Trophoblast cell (in vitro differentiated cells and primary cell): ENCODE results near the gene TLL1.

ENCODE experiments used
- DNase-seq, 2 donors: peaks; one replicate each; pipeline ENCODE4 v3.0.0-alpha.2; 2016
- H2AFZ ChIP-seq: 2 replicates; pipeline ENCODE4 v1.6.1; 2013; ENCODE audit warnings: low read length, moderate library complexity, mild to moderate bottlenecking; ENCODE audit not compliant: insufficient read depth, poor library complexity
- H2AK5ac ChIP-seq: 2 replicates; pipeline ENCODE4 v1.6.1; 2013; ENCODE audit warnings: mild to moderate bottlenecking, low read length
- H2BK120ac ChIP-seq: 2 replicates; pipeline ENCODE4 v1.6.1; 2013; ENCODE audit warnings: low read length, mild to moderate bottlenecking, moderate library complexity; ENCODE audit not compliant: insufficient read depth, poor library complexity
- H2BK12ac ChIP-seq: 2 replicates; pipeline ENCODE4 v1.6.1; 2013; ENCODE audit warnings: mild to moderate bottlenecking, low read length, moderate library complexity
- H2BK5ac ChIP-seq: 2 replicates; pipeline ENCODE4 v1.6.1; 2013; ENCODE audit warnings: low read length, low read depth, moderate library complexity, mild to moderate bottlenecking; ENCODE audit not compliant: poor library complexity
- H3K14ac ChIP-seq: 2 replicates; pipeline ENCODE4 v1.6.1; 2013; ENCODE audit warnings: mild to moderate bottlenecking, low read length
- H3K18ac ChIP-seq: 2 replicates; pipeline ENCODE4 v1.6.1; 2013; ENCODE audit warnings: mild to moderate bottlenecking, low read length
- H3K23ac ChIP-seq: 2 replicates; pipeline ENCODE4 v1.6.1; 2013; ENCODE audit warnings: low read length
- H3K27ac ChIP-seq: 2 replicates; pipeline ENCODE4 v1.5.1; 2013; ENCODE audit warnings: low read depth, mild to moderate bottlenecking, inconsistent platforms, low read length, moderate library complexity
- H3K27me3 ChIP-seq: 2 replicates; pipeline ENCODE4 v1.6.1; 2013; ENCODE audit warnings: inconsistent platforms, mild to moderate bottlenecking, low read length, moderate library complexity; ENCODE audit not compliant: insufficient read depth
- H3K36me3 ChIP-seq, 2 experiments: 1 replicate in 1 of 2; 2 replicates in 1 of 2; pipeline ENCODE4 v1.6.1; 2013; ENCODE audit warnings: low read length in 2 of 2, mild to moderate bottlenecking in 2 of 2, moderate library complexity in 1 of 2; ENCODE audit not compliant: insufficient read depth in 2 of 2, control insufficient read depth in 1 of 2
- H3K4ac ChIP-seq: 2 replicates; pipeline ENCODE4 v1.6.1; 2013; ENCODE audit warnings: low read depth, mild to moderate bottlenecking, low read length, moderate library complexity
- H3K4me1 ChIP-seq, 2 experiments: 1 replicate in 1 of 2; 2 replicates in 1 of 2; pipeline ENCODE4 v1.6.1; 2013; ENCODE audit warnings: low read length in 2 of 2, mild to moderate bottlenecking in 2 of 2, moderate library complexity in 1 of 2; ENCODE audit not compliant: insufficient read depth in 2 of 2, control insufficient read depth in 1 of 2
- H3K4me2 ChIP-seq: 2 replicates; pipeline ENCODE4 v1.6.1; 2013; ENCODE audit warnings: inconsistent platforms, mild to moderate bottlenecking, low read length, moderate library complexity
- H3K4me3 ChIP-seq: 2 replicates; pipeline ENCODE4 v1.5.1; 2013; ENCODE audit warnings: mild to moderate bottlenecking, low read depth, low read length, inconsistent platforms
- H3K79me1 ChIP-seq: one replicate; pipeline ENCODE4 v1.6.1; 2013; ENCODE audit warnings: low read length
- H3K79me2 ChIP-seq: 2 replicates; pipeline ENCODE4 v1.6.1; 2013; ENCODE audit warnings: low read length, mild to moderate bottlenecking; ENCODE audit not compliant: control insufficient read depth, insufficient read depth, poor library complexity
- H3K9ac ChIP-seq: 2 replicates; pipeline ENCODE4 v1.6.1; 2013; ENCODE audit warnings: mild to moderate bottlenecking, low read length
- H3K9me3 ChIP-seq: 2 replicates; pipeline ENCODE4 v1.6.1; 2013; ENCODE audit warnings: low read depth, mild to moderate bottlenecking, control low read depth, inconsistent platforms, low read length; ENCODE audit not compliant: insufficient read depth
- H4K12ac ChIP-seq: 2 replicates; pipeline ENCODE4 v1.6.1; 2013; ENCODE audit warnings: low read depth, mild to moderate bottlenecking, low read length, moderate library complexity
- H4K8ac ChIP-seq: 2 replicates; pipeline ENCODE4 v1.6.1; 2013; ENCODE audit warnings: low read depth, mild to moderate bottlenecking, low read length, moderate library complexity
- H4K91ac ChIP-seq: one replicate; pipeline ENCODE4 v1.6.1; 2013; ENCODE audit warnings: low read depth, mild to moderate bottlenecking, low read length, moderate library complexity
- WGBS: extraction: QIAGEN DNeasy Blood & Tissue Kit; methylation state at CpG from one replicate; pipeline ENCODE4 v1.1.7; 2013; ENCODE audit warnings: missing lambda C conversion rate; ENCODE audit not compliant: insufficient read length, insufficient coverage; ENCODE audit errors: extremely low coverage; 5-methylcytosine and 5-hydroxymethylcytosine counted together

Gene TLL1

GRCh38 chr4:165927366-165927765, 54.3 kb downstream of the TLL1 start:
- Histone ChIP-seq H4K91ac (no peak overlapping the region), H4K8ac (no peak overlapping the region), H3K4me3 (no peak overlapping the region), H3K9ac (no peak overlapping the region), H2BK5ac (no peak overlapping the region), H4K12ac (no peak overlapping the region), H3K18ac (no peak overlapping the region), H3K36me3 (no peaks in the 10 kb centered on the region), H3K79me2 (no peaks in the 10 kb centered on the region), H2AK5ac (no peak overlapping the region), H3K9me3 (no peaks in the 10 kb centered on the region), H3K23ac (no peak overlapping the region), H3K4ac (no peak overlapping the region), H3K4me1 (no peaks in the 10 kb centered on the region), H3K27me3 (no peaks in the 10 kb centered on the region), H3K14ac (no peak overlapping the region), H3K79me1 (no peaks in the 10 kb centered on the region), H2AFZ (no peak overlapping the region), H2BK12ac (no peak overlapping the region), H2BK120ac (no peak overlapping the region), H3K4me2 (no peak overlapping the region), H3K27ac (no peak overlapping the region)
- no CpG with 5 or more reads among the region's 3 CpGs for WGBS
- no peak for DNase-seq

- no peak overlapping the region for H3K9ac ChIP-seq
- no peaks in the 10 kb centered on the region for H3K27me3 ChIP-seq
- H3K4me1 ChIP-seq: no peaks in the 10 kb centered on the region
- H3K27ac ChIP-seq: no peak overlapping the region
- H3K14ac ChIP-seq: no peak overlapping the region
- H3K9me3 ChIP-seq: no peaks in the 10 kb centered on the region
- H4K12ac ChIP-seq: no peak overlapping the region
- H3K4me3 ChIP-seq: no peak overlapping the region
- no peak overlapping the region for H4K8ac ChIP-seq
- H3K4me2 ChIP-seq: no peak overlapping the region
- H3K4ac ChIP-seq: no peak overlapping the region
- no peak overlapping the region for H2BK5ac ChIP-seq
- no peak overlapping the region for H2BK120ac ChIP-seq
- no peak for DNase-seq
- no peaks in the 10 kb centered on the region for H3K79me2 ChIP-seq
- no peak overlapping the region for H3K23ac ChIP-seq
- no peaks in the 10 kb centered on the region for H3K79me1 ChIP-seq
- no peak overlapping the region for H2BK12ac ChIP-seq
- no peak overlapping the region for H2AK5ac ChIP-seq
- no CpG with 5 or more reads among the region's 3 CpGs for WGBS
- no peaks in the 10 kb centered on the region for H3K36me3 ChIP-seq
- H3K18ac ChIP-seq: no peak overlapping the region
- no peak overlapping the region for H2AFZ ChIP-seq
- no peak overlapping the region for H4K91ac ChIP-seq
Measured at GRCh38 chr4:165927815-165928214, 54.8 kb downstream of the TLL1 start.

GRCh38 chr4:165928601-165929000, 55.6 kb downstream of the TLL1 start:
- H2AFZ ChIP-seq: no peak overlapping the region
- no CpG with 5 or more reads among the region's 2 CpGs for WGBS
- no peak overlapping the region for H2BK5ac ChIP-seq
- no peak overlapping the region for H3K4me2 ChIP-seq
- H3K23ac ChIP-seq: no peak overlapping the region
- H3K14ac ChIP-seq: no peak overlapping the region
- no peak overlapping the region for H4K8ac ChIP-seq
- H3K4me3 ChIP-seq: no peak overlapping the region
- no peaks in the 10 kb centered on the region for H3K9me3 ChIP-seq
- no peak for DNase-seq
- H3K36me3 ChIP-seq: no peaks in the 10 kb centered on the region
- no peak overlapping the region for H3K18ac ChIP-seq
- H4K91ac ChIP-seq: no peak overlapping the region
- no peaks in the 10 kb centered on the region for H3K79me1 ChIP-seq
- H2BK12ac ChIP-seq: no peak overlapping the region
- no peaks in the 10 kb centered on the region for H3K4me1 ChIP-seq
- no peak overlapping the region for H3K4ac ChIP-seq
- H3K27ac ChIP-seq: no peak overlapping the region
- H3K9ac ChIP-seq: no peak overlapping the region
- no peak overlapping the region for H2BK120ac ChIP-seq
- no peak overlapping the region for H2AK5ac ChIP-seq
- no peak overlapping the region for H4K12ac ChIP-seq
- no peaks in the 10 kb centered on the region for H3K79me2 ChIP-seq
- H3K27me3 ChIP-seq: no peaks in the 10 kb centered on the region

- H3K4me3 ChIP-seq: no peak overlapping the region
- DNase-seq: no peak
Measured at GRCh38 chr4:165929662-165930061, 56.6 kb downstream of the TLL1 start.

More at GRCh38 chr4:165929662-165930061, 56.6 kb downstream of the TLL1 start:
- no peak overlapping the region for H4K91ac ChIP-seq
- H3K23ac ChIP-seq: no peak overlapping the region
- H3K27ac ChIP-seq: no peak overlapping the region
- H3K4me2 ChIP-seq: no peak overlapping the region
- no peak overlapping the region for H2AFZ ChIP-seq
- H2BK12ac ChIP-seq: no peak overlapping the region
- no peaks in the 10 kb centered on the region for H3K79me2 ChIP-seq
- no peaks in the 10 kb centered on the region for H3K79me1 ChIP-seq
- no peak overlapping the region for H3K4ac ChIP-seq
- no peaks in the 10 kb centered on the region for H3K27me3 ChIP-seq
- WGBS: no CpG with 5 or more reads among the region's 2 CpGs
- H4K8ac ChIP-seq: no peak overlapping the region
- no peak overlapping the region for H3K14ac ChIP-seq
- H3K36me3 ChIP-seq: no peaks in the 10 kb centered on the region
- H2AK5ac ChIP-seq: no peak overlapping the region
- H2BK120ac ChIP-seq: no peak overlapping the region
- H2BK5ac ChIP-seq: no peak overlapping the region
- H3K9me3 ChIP-seq: no peaks in the 10 kb centered on the region
- no peak overlapping the region for H3K9ac ChIP-seq
- no peak overlapping the region for H4K12ac ChIP-seq
- H3K18ac ChIP-seq: no peak overlapping the region
- H3K4me1 ChIP-seq: no peaks in the 10 kb centered on the region
